Measurements from ENCODE around the gene RMC1. TPM values are rescaled to one million over a fixed set of nuclear protein-coding genes. Genes with fewer than 3 reads are reported as not detected.
A peak's percentile ranks its signal among the peaks of the same experiment; 100 is the strongest.
"Not testable (repeated sequence)": the region's sequence is repeated elsewhere in the genome, so short reads cannot be mapped to it uniquely, and the experiment has no call there.

The RMC1 gene
- total and polyA plus RNA-seq, 2 experiments from 2014 or later = 10.4 to 28.0 TPM

- H3K36me3 ChIP-seq = peaks cover 13% of the 10 kb centered on the region
- no peak for DNase-seq (ENCODE audit: low read depth in 1 of 2, low spot score in 1 of 2)
- H3K4me1 ChIP-seq (ENCODE audit: low read depth) = peaks cover 12% of the 10 kb centered on the region
- no peaks in the 10 kb centered on the region for H3K9me3 ChIP-seq (ENCODE audit: low read depth)
- no peak overlapping the region for H3K27ac ChIP-seq
- TF ChIP-seq CTCF (IDR thresholded peaks at IDR 0.05; ENCODE audit: low read depth, low read length) = no peak
- no peaks in the 10 kb centered on the region for H3K27me3 ChIP-seq
- H3K4me3 ChIP-seq = no peak overlapping the region
Measured at GRCh38 chr18:23573020-23573419, 69.7 kb downstream of the RMC1 start.

DNA sequence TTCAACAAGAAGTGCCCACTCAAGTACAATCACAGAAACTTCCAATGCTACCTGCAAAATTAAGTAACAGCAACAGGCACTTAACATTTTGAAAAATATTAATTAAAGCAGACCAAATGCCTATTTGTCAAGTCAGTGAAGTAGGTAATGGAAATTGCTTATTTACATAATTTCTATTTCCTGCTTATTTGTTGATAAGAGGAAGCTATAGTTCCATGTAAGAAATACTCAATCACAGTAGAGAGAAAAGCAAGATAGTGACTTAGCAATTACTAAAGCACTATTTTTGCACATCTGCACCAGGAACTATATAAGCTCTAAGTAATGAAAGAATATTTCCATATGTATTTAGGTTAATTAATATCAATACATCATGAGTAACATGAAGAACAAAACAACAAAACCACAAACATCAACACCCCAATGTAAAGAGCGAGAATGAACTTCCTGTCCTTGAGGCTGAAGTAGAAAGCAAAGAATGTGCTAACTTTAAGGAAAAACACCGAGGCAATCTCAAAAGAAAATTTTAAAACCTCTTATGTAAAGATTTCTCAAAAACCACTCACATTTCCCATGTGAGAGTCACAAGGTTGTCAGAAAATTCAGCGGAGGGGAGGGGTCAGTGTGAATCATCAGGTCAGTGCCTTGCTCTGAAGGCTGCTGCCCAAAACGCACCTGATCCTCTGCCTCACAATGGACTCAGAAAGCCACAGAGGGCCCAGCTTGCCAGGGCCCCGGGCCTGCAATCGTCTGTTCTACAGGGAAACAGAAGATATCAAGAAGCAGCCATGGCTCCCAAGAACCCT, 70.5 kb downstream of the RMC1 start:
- DNase-seq (ENCODE audit: low read depth in 1 of 2, low spot score in 1 of 2) = peak in 1 of 2 donors; percentile 65
- Histone ChIP-seq H3K4me1 (ENCODE audit: low read depth) (peaks cover 12% of the 10 kb centered on the region), H3K27ac (no peak overlapping the region), H3K36me3 (peaks cover 6% of the 10 kb centered on the region), H3K4me3 (no peak overlapping the region), H3K9me3 (ENCODE audit: low read depth) (no peaks in the 10 kb centered on the region), H3K27me3 (no peaks in the 10 kb centered on the region)
- no peak for TF ChIP-seq CTCF (IDR thresholded peaks at IDR 0.05; ENCODE audit: low read depth, low read length)

GRCh38 chr18:23574611-23575308, 71.4 kb downstream of the RMC1 start:
- Histone ChIP-seq H3K9me3 (ENCODE audit: low read depth) (no peaks in the 10 kb centered on the region), H3K27me3 (no peaks in the 10 kb centered on the region), H3K4me1 (ENCODE audit: low read depth) (peaks cover 12% of the 10 kb centered on the region), H3K4me3 (no peak overlapping the region), H3K27ac (peak overlapping the region; percentile 64), H3K36me3 (peaks cover 3% of the 10 kb centered on the region)
- DNase-seq (ENCODE audit: low read depth in 1 of 2, low spot score in 1 of 2) = peak in 1 of 2 donors; percentile 48
- no peak for TF ChIP-seq CTCF (IDR thresholded peaks at IDR 0.05; ENCODE audit: low read depth, low read length)

DNA sequence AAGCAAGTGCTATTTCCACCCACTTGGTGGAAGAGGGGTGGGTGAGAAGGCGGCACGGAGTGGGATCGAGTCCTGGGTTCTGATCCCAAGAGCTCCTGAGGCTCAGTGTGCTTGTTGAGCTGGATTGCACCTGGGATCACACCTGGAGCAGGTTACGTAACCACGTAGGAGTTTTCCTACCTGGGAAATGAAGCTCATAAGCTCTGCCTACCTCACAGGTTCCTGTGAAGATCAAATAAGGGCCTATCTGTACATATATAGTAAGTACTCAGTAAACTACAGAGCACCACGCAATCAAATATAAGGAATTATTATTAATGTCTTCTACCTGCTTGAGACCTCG, 72.0 kb downstream of the RMC1 start:
- no peak for DNase-seq (ENCODE audit: low read depth in 1 of 2, low spot score in 1 of 2)
- H3K4me1 ChIP-seq (ENCODE audit: low read depth) = peaks cover 12% of the 10 kb centered on the region
- H3K27me3 ChIP-seq = no peaks in the 10 kb centered on the region
- no peak overlapping the region for H3K4me3 ChIP-seq
- H3K9me3 ChIP-seq (ENCODE audit: low read depth) = no peaks in the 10 kb centered on the region
- peaks cover 3% of the 10 kb centered on the region for H3K36me3 ChIP-seq
- H3K27ac ChIP-seq = peak overlapping the region; percentile 64
- no peak for TF ChIP-seq CTCF (IDR thresholded peaks at IDR 0.05; ENCODE audit: low read depth, low read length)

- H3K4me1 ChIP-seq (ENCODE audit: low read depth) = peaks cover 12% of the 10 kb centered on the region
- not testable (repeated sequence) for H3K27me3 ChIP-seq; H3K36me3 ChIP-seq; DNase-seq (ENCODE audit: low read depth in 1 of 2, low spot score in 1 of 2); H3K9me3 ChIP-seq (ENCODE audit: low read depth); H3K4me3 ChIP-seq; H3K27ac ChIP-seq
Measured at GRCh38 chr18:23577521-23577920, 74.2 kb downstream of the RMC1 start.

GRCh38 chr18:23578067-23578701, 74.9 kb downstream of the RMC1 start:
- no peak for DNase-seq (ENCODE audit: low read depth in 1 of 2, low spot score in 1 of 2)
- no peak overlapping the region for H3K27ac ChIP-seq

More at GRCh38 chr18:23578067-23578701, 74.9 kb downstream of the RMC1 start:
- Histone ChIP-seq H3K27me3 (no peaks in the 10 kb centered on the region), H3K4me3 (no peak overlapping the region), H3K9me3 (ENCODE audit: low read depth) (no peaks in the 10 kb centered on the region), H3K4me1 (ENCODE audit: low read depth) (peaks cover 12% of the 10 kb centered on the region), H3K36me3 (no peaks in the 10 kb centered on the region)
- TF ChIP-seq CTCF (IDR thresholded peaks at IDR 0.05; ENCODE audit: low read depth, low read length) = no peak
